GM23248 (cell line): ENCODE data around the gene ZMPSTE24. TPM values are rescaled to one million over a fixed set of nuclear protein-coding genes. Genes with fewer than 3 reads are reported as not detected.

Experiments used
- DNase-seq: peaks from one replicate; pipeline ENCODE4 v3.0.0-alpha.2; 2015
- H2AFZ ChIP-seq: fragments of 200-600 bp; sonication (generic); 2 replicates; pipeline ENCODE4 v1.6.1; 2016; ENCODE audit warnings: antibody characterized with exemption
- H3F3A ChIP-seq: fragments of 200-600 bp; sonication (generic); 2 replicates; pipeline ENCODE4 v1.6.1; 2016; ENCODE audit warnings: mild to moderate bottlenecking, antibody characterized with exemption, mixed run types; ENCODE audit not compliant: insufficient read depth
- H3K27ac ChIP-seq: fragments of 200-600 bp; sonication (generic); 2 replicates; pipeline ENCODE4 v1.5.1; 2016; ENCODE audit warnings: mild to moderate bottlenecking
- H3K27me3 ChIP-seq: fragments of 200-600 bp; sonication (generic); replicated peaks from 2 replicates; pipeline ENCODE4 v1.6.1; 2016; ENCODE audit warnings: mild to moderate bottlenecking; ENCODE audit not compliant: insufficient read depth
- H3K36me3 ChIP-seq: fragments of 200-600 bp; sonication (generic); 2 replicates; pipeline ENCODE4 v1.6.1; 2016; ENCODE audit warnings: low read depth, mild to moderate bottlenecking
- H3K4me1 ChIP-seq: fragments of 200-600 bp; sonication (generic); 2 replicates; pipeline ENCODE4 v1.6.1; 2016; ENCODE audit warnings: mild to moderate bottlenecking; ENCODE audit not compliant: insufficient read depth
- H3K4me2 ChIP-seq: fragments of 200-600 bp; sonication (generic); one replicate; pipeline ENCODE4 v1.6.1; 2016; ENCODE audit warnings: mild to moderate bottlenecking; ENCODE audit not compliant: unreplicated experiment
- H3K4me3 ChIP-seq: fragments of 200-600 bp; sonication (generic); 2 replicates; pipeline ENCODE4 v1.5.1; 2016; ENCODE audit warnings: mild to moderate bottlenecking
- H3K79me2 ChIP-seq: fragments of 200-600 bp; sonication (generic); 2 replicates; pipeline ENCODE4 v1.6.1; 2016; ENCODE audit warnings: mild to moderate bottlenecking; ENCODE audit not compliant: insufficient read depth
- H3K9ac ChIP-seq: fragments of 200-600 bp; sonication (generic); 2 replicates; pipeline ENCODE4 v1.6.1; 2016; ENCODE audit warnings: mild to moderate bottlenecking
- H3K9me2 ChIP-seq: fragments of 200-600 bp; sonication (generic); 2 replicates; pipeline ENCODE4 v1.6.1; 2016; ENCODE audit warnings: mixed run types, mild to moderate bottlenecking, moderate library complexity; ENCODE audit not compliant: insufficient read depth
- H3K9me3 ChIP-seq: fragments of 200-600 bp; sonication (generic); one replicate; pipeline ENCODE4 v1.6.1; 2017; ENCODE audit warnings: low read depth
- H4K20me1 ChIP-seq: fragments of 200-600 bp; sonication (generic); 2 replicates; pipeline ENCODE4 v1.6.0; 2016; ENCODE audit not compliant: insufficient read depth
- EZH2 ChIP-seq: fragments of 200-600 bp; sonication (generic); IDR thresholded peaks from 2 replicates; pipeline ENCODE4 v1.6.1; 2018; ENCODE audit warnings: antibody characterized with exemption, mild to moderate bottlenecking; ENCODE audit not compliant: insufficient read depth, poor library complexity, severe bottlenecking
- EZH2phosphoT487 ChIP-seq: fragments of 200-600 bp; sonication (generic); IDR thresholded peaks from 2 replicates; pipeline ENCODE4 v1.6.1; 2018; ENCODE audit warnings: antibody characterized with exemption, moderate library complexity, mild to moderate bottlenecking, low read depth; ENCODE audit not compliant: insufficient read depth
- WGBS, 2 experiments: methylation state at CpG; one replicate each; pipeline ENCODE4 v1.1.6; 2015 to 2017; ENCODE audit warnings: low lambda C conversion rate in 2 of 2, low coverage in 1 of 2; ENCODE audit errors: missing lambda C conversion rate in 2 of 2; 5-methylcytosine and 5-hydroxymethylcytosine counted together
- in situ Hi-C: fragments of 300-500 bp; cut with MboI; formaldehyde crosslinking; loops from 2 replicates; pipeline ENCODE4 v1.15.0; 2020
- polyA plus RNA-seq: library from polyadenylated mRNA; unstranded; fragments of >200 nt; fragmentation: Nextera tagmentation; extraction: Ambion mirVana; gene quantifications from 2 replicates; pipeline ENCODE4 v1.2.1, GENCODE V29; 2016
- total RNA-seq: library from RNA; depleted of rRNA; stranded (reverse); fragments of >200 nt; shearing (Covaris generic); gene quantifications from 2 replicates; pipeline ENCODE4 v1.2.3, GENCODE V29; 2014

ZMPSTE24 gene
- total and polyA plus RNA-seq, 2 experiments from 2014 or later: 63.2 to 79.9 TPM

DNA sequence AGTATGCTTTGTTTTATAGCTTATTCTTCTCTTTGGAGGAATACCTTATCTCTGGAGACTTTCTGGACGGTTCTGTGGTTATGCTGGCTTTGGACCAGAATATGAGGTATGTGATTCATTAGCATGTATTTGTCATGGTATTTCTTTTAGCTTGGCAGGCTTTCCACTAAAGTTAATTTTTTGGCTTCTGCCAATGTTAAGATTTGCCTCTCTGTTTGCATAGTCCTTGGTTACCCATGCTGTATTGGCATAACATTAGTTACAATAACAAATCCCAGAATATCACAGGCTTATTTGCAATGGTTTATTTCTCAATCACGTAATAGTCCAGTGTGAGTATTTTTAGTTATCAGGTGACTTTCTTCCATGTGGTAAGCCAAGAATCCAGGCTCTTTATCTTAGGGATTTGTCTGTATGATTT lies 9.7 kb downstream of the ZMPSTE24 start:
- H3K27ac ChIP-seq: peak overlapping the region; percentile 94
- 0 to 1% methylated on average over 2 of the region's 2 CpGs for WGBS, 2 experiments
- H3K4me2 ChIP-seq: peak overlapping the region; percentile 64

DNA sequence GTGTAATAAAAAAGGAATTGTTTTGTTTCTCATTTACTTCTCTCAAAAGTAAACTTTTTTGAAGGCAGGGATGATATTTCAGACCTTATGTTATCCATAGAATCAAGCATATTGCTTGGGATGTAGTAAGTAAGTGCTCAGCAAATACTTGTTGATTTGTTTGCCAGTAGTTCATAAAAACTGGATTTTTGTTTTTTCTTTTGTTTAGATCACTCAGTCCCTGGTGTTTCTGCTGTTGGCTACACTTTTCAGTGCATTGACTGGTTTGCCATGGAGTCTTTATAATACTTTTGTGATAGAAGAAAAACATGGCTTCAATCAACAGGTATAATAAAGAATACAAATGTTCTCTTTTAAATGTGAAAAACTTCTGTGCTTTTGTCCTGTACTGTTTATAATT lies 10.2 kb downstream of the ZMPSTE24 start:
- no peaks in the 10 kb centered on the region for H3K27me3 ChIP-seq
- no peaks in the 10 kb centered on the region for H3K9me2 ChIP-seq
- in situ Hi-C loops: no loop called here
- peaks cover 52% of the 10 kb centered on the region for H3F3A ChIP-seq
- peaks cover 71% of the 10 kb centered on the region for H3K79me2 ChIP-seq
- no peaks in the 10 kb centered on the region; the same call in 1 of the 2 replicates for H4K20me1 ChIP-seq
- peak overlapping the region; percentile 94 for H3K27ac ChIP-seq
- peak overlapping the region; percentile 1; the same call in 1 of the 2 replicates for H3K4me3 ChIP-seq
- peaks cover 42% of the 10 kb centered on the region for H3K36me3 ChIP-seq
- peak overlapping the region; percentile 35 for H3K4me2 ChIP-seq
- no peak for DNase-seq
- H2AFZ ChIP-seq: no peak overlapping the region
- H3K4me1 ChIP-seq: peaks cover 44% of the 10 kb centered on the region
- H3K9ac ChIP-seq: peak overlapping the region; percentile 77
- no peaks in the 10 kb centered on the region for H3K9me3 ChIP-seq
- TF ChIP-seq EZH2 (no peak), EZH2phosphoT487 (no peak)

More for the DNA sequence above, 9.7 kb downstream of the ZMPSTE24 start:
- Histone ChIP-seq H3K4me3 (0 out of 2 replicates have a peak overlapping the region, but pooled peaks have one; percentile 1), H3K79me2 (peaks cover 72% of the 10 kb centered on the region), H3K9me2 (no peaks in the 10 kb centered on the region), H3F3A (peaks cover 55% of the 10 kb centered on the region), H2AFZ (no peak overlapping the region), H3K9ac (peak overlapping the region; percentile 77), H3K9me3 (no peaks in the 10 kb centered on the region), H3K36me3 (peaks cover 43% of the 10 kb centered on the region), H3K27me3 (no peaks in the 10 kb centered on the region), H4K20me1 (no peaks in the 10 kb centered on the region; the same call in 1 of the 2 replicates), H3K4me1 (peaks cover 44% of the 10 kb centered on the region)
- in situ Hi-C loops: no loop called here
- TF ChIP-seq EZH2phosphoT487 (no peak), EZH2 (no peak)
- DNase-seq: peak; percentile 94

DNA sequence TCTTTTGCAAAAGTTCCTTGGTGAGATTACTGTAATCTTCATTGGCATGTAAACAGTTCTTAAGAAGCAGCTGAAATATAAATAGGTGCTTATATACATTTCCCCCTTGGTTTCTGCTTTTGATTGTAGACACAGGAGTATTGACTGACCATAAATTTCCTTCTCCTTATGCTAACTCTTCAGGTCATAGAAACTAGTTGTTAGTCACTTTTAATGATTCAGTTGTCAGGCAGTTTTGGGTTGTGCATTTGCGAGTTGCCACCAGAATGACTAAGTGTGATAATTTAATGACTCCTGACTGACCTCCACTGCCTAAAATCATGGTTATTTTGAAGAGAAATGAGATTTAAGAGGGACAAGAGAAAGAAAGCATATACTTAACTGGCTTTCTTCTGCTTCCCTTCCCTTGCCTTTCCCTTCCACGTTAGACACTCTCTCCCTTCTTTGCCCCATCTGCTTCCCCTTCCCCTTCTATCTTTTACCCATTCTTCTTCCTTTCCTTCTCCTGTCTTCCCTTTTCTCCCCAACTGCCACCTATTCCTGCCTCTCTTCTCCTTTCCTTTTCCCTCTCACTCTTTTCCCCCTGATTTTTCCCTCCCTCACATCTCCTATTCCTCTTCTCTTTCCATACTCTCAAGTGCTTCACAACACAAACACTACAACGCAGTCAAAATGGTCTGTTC lies 12.3 kb downstream of the ZMPSTE24 start:
- WGBS, 2 experiments: 47 to 52% methylated on average over 3 of the region's 3 CpGs
- Histone ChIP-seq H3F3A (peaks cover 39% of the 10 kb centered on the region), H3K4me3 (peak overlapping the region; percentile 8; the same call in 1 of the 2 replicates), H3K27ac (peak overlapping the region; percentile 57), H3K79me2 (peaks cover 68% of the 10 kb centered on the region), H2AFZ (no peak overlapping the region), H3K4me1 (peaks cover 44% of the 10 kb centered on the region), H3K9ac (peak overlapping the region; percentile 24; the same call in 1 of the 2 replicates), H3K4me2 (peak overlapping the region; percentile 42), H3K27me3 (no peaks in the 10 kb centered on the region), H3K9me3 (no peaks in the 10 kb centered on the region), H4K20me1 (no peaks in the 10 kb centered on the region; the same call in 1 of the 2 replicates), H3K9me2 (no peaks in the 10 kb centered on the region), H3K36me3 (peaks cover 48% of the 10 kb centered on the region)
- in situ Hi-C loops: no loop called here
- DNase-seq: peak; percentile 89
- TF ChIP-seq EZH2phosphoT487 (no peak), EZH2 (no peak)

DNA sequence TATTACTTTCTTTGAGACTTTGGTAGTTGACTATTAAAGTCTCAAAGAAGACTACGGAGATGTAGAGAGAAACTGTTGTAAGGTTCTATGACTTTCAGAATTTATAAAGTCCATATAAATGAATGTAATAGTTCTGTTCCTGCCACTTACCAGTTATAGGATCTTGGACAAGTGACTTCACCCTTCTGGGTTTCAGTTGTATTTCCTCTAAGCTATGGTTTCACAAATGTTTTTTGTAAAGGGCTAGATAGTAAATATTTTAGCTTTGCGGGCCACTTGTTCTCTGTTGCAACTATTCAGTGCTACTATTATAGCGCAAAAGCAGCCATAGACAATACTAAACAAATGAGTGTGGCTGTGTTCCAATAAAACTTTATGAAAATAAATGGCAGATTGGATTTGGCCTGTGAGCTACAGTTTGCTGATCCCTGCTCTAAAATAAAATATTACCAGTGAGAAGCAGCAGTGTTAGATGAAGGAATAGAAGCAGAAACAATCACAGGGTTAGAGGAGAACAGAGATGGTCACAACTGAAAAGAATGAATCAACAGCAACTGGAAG lies 14.7 kb downstream of the ZMPSTE24 start:
- TF ChIP-seq EZH2phosphoT487: no peak
- TF ChIP-seq EZH2: no peak
- Histone ChIP-seq H3K9ac (no peak overlapping the region), H3K9me2 (no peaks in the 10 kb centered on the region), H3K4me1 (peaks cover 26% of the 10 kb centered on the region), H3K9me3 (no peaks in the 10 kb centered on the region), H3F3A (peaks cover 17% of the 10 kb centered on the region), H3K4me2 (no peak overlapping the region), H2AFZ (no peak overlapping the region), H4K20me1 (no peaks in the 10 kb centered on the region; the same call in 1 of the 2 replicates), H3K4me3 (no peak overlapping the region), H3K36me3 (peaks cover 55% of the 10 kb centered on the region), H3K27ac (no peak overlapping the region), H3K27me3 (no peaks in the 10 kb centered on the region), H3K79me2 (peaks cover 69% of the 10 kb centered on the region)
- in situ Hi-C loops: no loop called here
- WGBS, 2 experiments: 95 to 97% methylated on average over 3 of the region's 3 CpGs
- DNase-seq: no peak
